Panc1 (cell line): ENCODE measurements around the gene ATP4A. TPM values are rescaled to one million over a fixed set of nuclear protein-coding genes. Genes with fewer than 3 reads are reported as not detected.

Source experiments
- ATAC-seq: fragments of 200-7000 bp; cut with Tn5 transposase; 2 replicates; pipeline ENCODE4 v1.9.1; 2020; ENCODE audit warnings: mild to moderate bottlenecking, moderate library complexity
- BruUV-seq: library from RNA; stranded (reverse); fragments of 400-500 nt; replicated peaks from 2 replicates; lab custom pipeline; 2021; lab: Mats Ljungman, UMichigan
- CTCF ChIA-PET: fragments of 300-600 bp; sonication (Branson Sonifier 250); formaldehyde crosslinking; loops from one replicate; lab custom pipeline; 2022; ENCODE audit warnings: antibody characterized with exemption; lab: Charles Lee
- POLR2A ChIA-PET: fragments of 300-600 bp; sonication (Branson Sonifier 250); formaldehyde crosslinking; loops from one replicate; lab custom pipeline; 2022; ENCODE audit warnings: antibody characterized with exemption; lab: Charles Lee
- DNase-seq: peaks from one replicate; pipeline ENCODE4 v3.0.0-alpha.2; 2010; ENCODE audit warnings: low read depth, low spot score
- H3K27ac ChIP-seq: 2 replicates; pipeline ENCODE4 v1.5.1; 2011; ENCODE audit warnings: mild to moderate bottlenecking, low read length, inconsistent platforms
- H3K27me3 ChIP-seq: fragments of 200-500 bp; sonication (Bioruptor generic); 2 replicates; pipeline ENCODE4 v1.6.0; 2014; ENCODE audit warnings: low read length, inconsistent platforms; ENCODE audit not compliant: control insufficient read depth, insufficient read depth
- H3K36me3 ChIP-seq: fragments of 200-500 bp; sonication (Bioruptor generic); 2 replicates; pipeline ENCODE4 v1.5.1; 2014; ENCODE audit warnings: inconsistent platforms, mild to moderate bottlenecking, low read length, moderate library complexity; ENCODE audit not compliant: control insufficient read depth, insufficient read depth
- H3K4me1 ChIP-seq: 2 replicates; pipeline ENCODE4 v1.5.1; 2011; ENCODE audit warnings: inconsistent platforms, mild to moderate bottlenecking, low read length, moderate library complexity; ENCODE audit not compliant: control insufficient read depth, insufficient read depth
- H3K4me3 ChIP-seq, 2 experiments: 2 replicates each; pipeline ENCODE4 v1.5.1; 2011 to 2012; ENCODE audit warnings: low read depth in 2 of 2, low read length in 2 of 2, mild to moderate bottlenecking in 2 of 2, inconsistent platforms in 1 of 2, moderate library complexity in 1 of 2
- H3K9me3 ChIP-seq: fragments of 200-500 bp; sonication (Bioruptor generic); 2 replicates; pipeline ENCODE4 v1.5.1; 2014; ENCODE audit warnings: low read depth, mild to moderate bottlenecking, inconsistent platforms, low read length, moderate library complexity; ENCODE audit not compliant: control insufficient read depth, insufficient read depth
- POLR2AphosphoS5 ChIP-seq: IDR thresholded peaks from 2 replicates; pipeline ENCODE4 v1.6.1; 2012; ENCODE audit warnings: mild to moderate bottlenecking, low read depth, low read length, moderate library complexity
- SIN3A ChIP-seq: IDR thresholded peaks from 2 replicates; pipeline ENCODE4 v1.6.1; 2012; ENCODE audit warnings: low read depth, mild to moderate bottlenecking, low read length, moderate library complexity, borderline replicate concordance; ENCODE audit not compliant: insufficient read depth
- TCF7L2 ChIP-seq: IDR thresholded peaks from 2 replicates; pipeline ENCODE4 v1.6.1; 2011; ENCODE audit warnings: mild to moderate bottlenecking, low read depth, low read length, inconsistent platforms
- in situ Hi-C: cut with HindIII; loops from 2 replicates; pipeline ENCODE4 v1.10.0; 2016; ENCODE audit warnings: low sequenced_read_pairs, low pct_unique_long_range_greater_than_20kb
- intact Hi-C: fragments of 100-400 bp; cut with micrococcal nuclease; formaldehyde crosslinking; loops from one replicate; pipeline ENCODE4 v1.10.0; 2022; ENCODE audit not compliant: unreplicated experiment
- total RNA-seq: library from RNA; stranded (reverse); gene quantifications from one replicate; pipeline ENCODE4 v1.2.1, GENCODE V29; 2021; ENCODE audit not compliant: unreplicated experiment
- TF ChIP-seq, protein P1 (sequence below): fragments of 450-650 bp; IDR thresholded peaks from 2 replicates; pipeline ENCODE4 v1.5.1; 2017; ENCODE audit warnings: mild to moderate bottlenecking
- TF ChIP-seq, protein P2 (sequence below), 2 experiments: IDR thresholded peaks; 2 replicates each; pipeline ENCODE4 v1.6.1; 2011 to 2012; ENCODE audit warnings: low read depth in 2 of 2, control low read depth in 1 of 2, low read length in 1 of 2, mild to moderate bottlenecking in 1 of 2, moderate library complexity in 1 of 2; ENCODE audit not compliant: insufficient read depth in 1 of 2

ATP4A gene
- total RNA-seq, 1 experiment from 2014 or later = not detected

DNA sequence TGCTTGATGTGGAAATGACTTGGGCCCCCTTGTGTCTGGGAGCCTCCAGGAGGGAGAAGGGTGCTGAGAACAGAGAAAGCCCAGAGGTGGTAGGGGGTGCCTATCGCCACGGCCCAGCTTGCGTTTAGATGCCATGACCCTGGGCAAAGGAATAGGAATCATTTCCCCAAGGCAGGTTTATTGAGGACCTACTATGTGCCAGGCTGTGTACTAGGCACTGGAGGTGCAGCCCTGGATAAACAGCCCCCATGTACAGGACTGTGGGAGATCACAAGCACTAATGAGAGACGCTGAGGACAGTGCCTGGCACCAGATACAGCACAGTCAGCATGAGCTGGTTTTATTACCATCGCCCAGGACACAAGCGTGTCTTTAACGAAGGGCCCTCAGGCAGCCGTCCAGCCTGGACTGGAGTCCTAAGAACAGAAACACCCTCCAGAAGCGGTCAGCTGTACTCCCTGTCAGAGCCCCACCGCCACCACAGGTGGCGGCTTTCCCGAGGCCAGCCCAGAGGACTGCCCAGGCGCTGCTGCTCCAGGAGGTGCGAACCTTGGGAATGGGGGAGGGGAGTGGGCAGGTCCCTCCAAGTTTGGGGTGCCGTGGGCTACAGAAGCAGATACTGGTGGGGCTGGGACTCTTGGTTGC lies 13.5 kb downstream of the ATP4A start:
- no peaks in the 10 kb centered on the region for H3K9me3 ChIP-seq
- no peak overlapping the region for H3K4me3 ChIP-seq
- CTCF ChIA-PET = no interaction called here
- H3K27ac ChIP-seq = no peak overlapping the region
- intact Hi-C loops (loop anchor here (10.0 kb wide), 1 partner anchor 165 kb away; the partner anchor contains the start of gene KMT2B), in situ Hi-C loops (no loop called here)
- H3K4me1 ChIP-seq = peaks cover 6% of the 10 kb centered on the region
- DNase-seq (no peak), ATAC-seq (no peak)
- TF ChIP-seq SIN3A (no peak), POLR2AphosphoS5 (no peak), TCF7L2 (no peak)
- TF ChIP-seq, protein P1, sequence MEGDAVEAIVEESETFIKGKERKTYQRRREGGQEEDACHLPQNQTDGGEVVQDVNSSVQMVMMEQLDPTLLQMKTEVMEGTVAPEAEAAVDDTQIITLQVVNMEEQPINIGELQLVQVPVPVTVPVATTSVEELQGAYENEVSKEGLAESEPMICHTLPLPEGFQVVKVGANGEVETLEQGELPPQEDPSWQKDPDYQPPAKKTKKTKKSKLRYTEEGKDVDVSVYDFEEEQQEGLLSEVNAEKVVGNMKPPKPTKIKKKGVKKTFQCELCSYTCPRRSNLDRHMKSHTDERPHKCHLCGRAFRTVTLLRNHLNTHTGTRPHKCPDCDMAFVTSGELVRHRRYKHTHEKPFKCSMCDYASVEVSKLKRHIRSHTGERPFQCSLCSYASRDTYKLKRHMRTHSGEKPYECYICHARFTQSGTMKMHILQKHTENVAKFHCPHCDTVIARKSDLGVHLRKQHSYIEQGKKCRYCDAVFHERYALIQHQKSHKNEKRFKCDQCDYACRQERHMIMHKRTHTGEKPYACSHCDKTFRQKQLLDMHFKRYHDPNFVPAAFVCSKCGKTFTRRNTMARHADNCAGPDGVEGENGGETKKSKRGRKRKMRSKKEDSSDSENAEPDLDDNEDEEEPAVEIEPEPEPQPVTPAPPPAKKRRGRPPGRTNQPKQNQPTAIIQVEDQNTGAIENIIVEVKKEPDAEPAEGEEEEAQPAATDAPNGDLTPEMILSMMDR = no peak
- TF ChIP-seq, protein P2, sequence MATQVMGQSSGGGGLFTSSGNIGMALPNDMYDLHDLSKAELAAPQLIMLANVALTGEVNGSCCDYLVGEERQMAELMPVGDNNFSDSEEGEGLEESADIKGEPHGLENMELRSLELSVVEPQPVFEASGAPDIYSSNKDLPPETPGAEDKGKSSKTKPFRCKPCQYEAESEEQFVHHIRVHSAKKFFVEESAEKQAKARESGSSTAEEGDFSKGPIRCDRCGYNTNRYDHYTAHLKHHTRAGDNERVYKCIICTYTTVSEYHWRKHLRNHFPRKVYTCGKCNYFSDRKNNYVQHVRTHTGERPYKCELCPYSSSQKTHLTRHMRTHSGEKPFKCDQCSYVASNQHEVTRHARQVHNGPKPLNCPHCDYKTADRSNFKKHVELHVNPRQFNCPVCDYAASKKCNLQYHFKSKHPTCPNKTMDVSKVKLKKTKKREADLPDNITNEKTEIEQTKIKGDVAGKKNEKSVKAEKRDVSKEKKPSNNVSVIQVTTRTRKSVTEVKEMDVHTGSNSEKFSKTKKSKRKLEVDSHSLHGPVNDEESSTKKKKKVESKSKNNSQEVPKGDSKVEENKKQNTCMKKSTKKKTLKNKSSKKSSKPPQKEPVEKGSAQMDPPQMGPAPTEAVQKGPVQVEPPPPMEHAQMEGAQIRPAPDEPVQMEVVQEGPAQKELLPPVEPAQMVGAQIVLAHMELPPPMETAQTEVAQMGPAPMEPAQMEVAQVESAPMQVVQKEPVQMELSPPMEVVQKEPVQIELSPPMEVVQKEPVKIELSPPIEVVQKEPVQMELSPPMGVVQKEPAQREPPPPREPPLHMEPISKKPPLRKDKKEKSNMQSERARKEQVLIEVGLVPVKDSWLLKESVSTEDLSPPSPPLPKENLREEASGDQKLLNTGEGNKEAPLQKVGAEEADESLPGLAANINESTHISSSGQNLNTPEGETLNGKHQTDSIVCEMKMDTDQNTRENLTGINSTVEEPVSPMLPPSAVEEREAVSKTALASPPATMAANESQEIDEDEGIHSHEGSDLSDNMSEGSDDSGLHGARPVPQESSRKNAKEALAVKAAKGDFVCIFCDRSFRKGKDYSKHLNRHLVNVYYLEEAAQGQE (IDR thresholded peaks at IDR 0.05; ENCODE audit: insufficient read depth in 1 of 2, low read depth in 2 of 2, low read length in 1 of 2) = no peak
- H3K27me3 ChIP-seq = no peaks in the 10 kb centered on the region
- POLR2A ChIA-PET = no interaction called here
- peaks cover 2% of the 10 kb centered on the region; the same call in 1 of the 2 replicates for H3K36me3 ChIP-seq
- BruUV-seq = no TSS peak

GRCh38 chr19:35549174-35549788 lies 14.2 kb downstream of the ATP4A start:
- Histone ChIP-seq H3K4me1 (peaks cover 12% of the 10 kb centered on the region), H3K4me3 (no peak overlapping the region), H3K27me3 (no peaks in the 10 kb centered on the region), H3K27ac (no peak overlapping the region), H3K36me3 (peaks cover 6% of the 10 kb centered on the region; the same call in 1 of the 2 replicates), H3K9me3 (no peaks in the 10 kb centered on the region)
- intact Hi-C loops (no loop called here), in situ Hi-C loops (no loop called here)
- peak; percentile 42; the same call in 1 of the 2 replicates for ATAC-seq
- BruUV-seq = no TSS peak
- POLR2A ChIA-PET = no interaction called here
- CTCF ChIA-PET = interaction anchor here (0.6 to 1.4 kb wide), 4 partner anchors 96 to 719 kb away, joined by 3 to 6 read pairs (median 4); partner anchors contain the start of gene COX6B1
- TF ChIP-seq TCF7L2 (no peak), POLR2AphosphoS5 (no peak), SIN3A (no peak)
- TF ChIP-seq, protein P1 = peak; percentile 96
- TF ChIP-seq, protein P2 (IDR thresholded peaks at IDR 0.05; ENCODE audit: insufficient read depth in 1 of 2, low read depth in 2 of 2, low read length in 1 of 2) = no peak
- DNase-seq = peak; percentile 33
